ENCODE results near the gene SLC3A2. TPM values are rescaled to one million over a fixed set of nuclear protein-coding genes. Genes with fewer than 3 reads are reported as not detected.

The SLC3A2 gene
- total and polyA plus RNA-seq, 4 donors = 34.3 to 59.5 (median 51.0) TPM

GRCh38 chr11:62832336-62833234 is 48.1 kb upstream of the SLC3A2 start, which contains the start of gene TEX54:
Gene TEX54 (minus strand): TSS chr11:62832841.
- H3K9ac ChIP-seq (ENCODE audit: low read depth in 1 of 2, low read length in 2 of 2) = peak within 1 kb of the TSS; percentile 79 to 80
- no peak for TF ChIP-seq FOXA2 (IDR thresholded peaks at IDR 0.05)
- TF ChIP-seq EGR1 (IDR thresholded peaks at IDR 0.05; ENCODE audit: low read depth in 2 of 2) = peak in 1 of 2 donors; percentile 25
- WGBS = 10% methylated on average over 40 of the region's 40 CpGs
- DNase-seq (ENCODE audit: low spot score) = peak; percentile 43
- peaks cover 2 to 35% (median 28%) of the 10 kb centered on the region in 4 donors for H3K4me1 ChIP-seq (ENCODE audit: control insufficient read depth in 4 of 4, insufficient read depth in 4 of 4, low read length in 3 of 4)
- peaks cover 6 to 32% (median 11%) of the 10 kb centered on the region in 4 donors for H3K36me3 ChIP-seq (ENCODE audit: control insufficient read depth in 4 of 4, insufficient read depth in 3 of 4, low read depth in 1 of 4, low read length in 3 of 4)
- no peaks in the 10 kb centered on the region for H3K9me3 ChIP-seq (ENCODE audit: control insufficient read depth in 4 of 4, low read length in 3 of 4)
- H3K27ac ChIP-seq (ENCODE audit: low read depth in 1 of 2, low read length in 2 of 2) = peak within 1 kb of the TSS; percentile 95 to 97
- H3K4me3 ChIP-seq (ENCODE audit: low read depth in 1 of 3, low read length in 3 of 3) = peak within 1 kb of the TSS; percentile 89 to 97 (median 92)
- H3K27me3 ChIP-seq (ENCODE audit: control insufficient read depth in 4 of 4, insufficient read depth in 4 of 4, low read length in 3 of 4) = no peaks in the 10 kb centered on the region

GRCh38 chr11:62835336-62835735 is 45.4 kb upstream of the SLC3A2 start:
- no peak for DNase-seq (ENCODE audit: low spot score)
- no peak overlapping the region for H3K4me3 ChIP-seq (ENCODE audit: low read depth in 1 of 3, low read length in 3 of 3)
- no peak overlapping the region for H3K27ac ChIP-seq (ENCODE audit: low read depth in 1 of 2, low read length in 2 of 2)
- H3K9ac ChIP-seq (ENCODE audit: low read depth in 1 of 2, low read length in 2 of 2) = no peak overlapping the region
- TF ChIP-seq JUND (IDR thresholded peaks at IDR 0.05) (no peak), ATF3 (IDR thresholded peaks at IDR 0.05) (no peak), HNF4A (conservative IDR thresholded peaks at IDR 0.05) (no peak), SP1 (IDR thresholded peaks at IDR 0.05) (no peak), ZBTB33 (IDR thresholded peaks at IDR 0.05) (no peak), GABPA (IDR thresholded peaks at IDR 0.05 in 1 of 2, conservative IDR thresholded peaks at IDR 0.05 in 1 of 2) (no peak)
- WGBS = 89% methylated on average over 8 of the region's 8 CpGs
- no peaks in the 10 kb centered on the region for H3K27me3 ChIP-seq (ENCODE audit: control insufficient read depth in 4 of 4, insufficient read depth in 4 of 4, low read length in 3 of 4)
- no peaks in the 10 kb centered on the region for H3K9me3 ChIP-seq (ENCODE audit: control insufficient read depth in 4 of 4, low read length in 3 of 4)
- peaks cover 4 to 26% (median 8%) of the 10 kb centered on the region in 4 donors for H3K36me3 ChIP-seq (ENCODE audit: control insufficient read depth in 4 of 4, insufficient read depth in 3 of 4, low read depth in 1 of 4, low read length in 3 of 4)
- H3K4me1 ChIP-seq (ENCODE audit: control insufficient read depth in 4 of 4, insufficient read depth in 4 of 4, low read length in 3 of 4) = peaks cover 2 to 42% (median 35%) of the 10 kb centered on the region in 4 donors

GRCh38 chr11:62839050-62839945 is 41.4 kb upstream of the SLC3A2 start, which contains the start of gene WDR74:
Gene WDR74 (minus strand): TSS chr11:62839590. CDS start chr11:62839570, 20 bp downstream.
- peak; percentile 91 for DNase-seq (ENCODE audit: low spot score)
- Histone ChIP-seq H3K4me1 (ENCODE audit: control insufficient read depth in 4 of 4, insufficient read depth in 4 of 4, low read length in 3 of 4) (peaks cover 0 to 30% (median 23%) of the 10 kb centered on the region in 4 donors), H3K9me3 (ENCODE audit: control insufficient read depth in 4 of 4, low read length in 3 of 4) (no peaks in the 10 kb centered on the region), H3K27ac (ENCODE audit: low read depth in 1 of 2, low read length in 2 of 2) (peak within 1 kb of the TSS; percentile 99), H3K36me3 (ENCODE audit: control insufficient read depth in 4 of 4, insufficient read depth in 3 of 4, low read depth in 1 of 4, low read length in 3 of 4) (peaks cover 4 to 20% (median 6%) of the 10 kb centered on the region in 4 donors), H3K4me3 (ENCODE audit: low read depth in 1 of 3, low read length in 3 of 3) (peak within 1 kb of the TSS; percentile 81 to 94 (median 91)), H3K27me3 (ENCODE audit: control insufficient read depth in 4 of 4, insufficient read depth in 4 of 4, low read length in 3 of 4) (no peaks in the 10 kb centered on the region), H3K9ac (ENCODE audit: low read depth in 1 of 2, low read length in 2 of 2) (peak within 1 kb of the TSS; percentile 95 to 100)
- WGBS = under 1% methylated on average over 62 of the region's 62 CpGs
- TF ChIP-seq REST (IDR thresholded peaks at IDR 0.05) = peak; percentile 44
- peak; percentile 53 for TF ChIP-seq ZBTB33 (IDR thresholded peaks at IDR 0.05)
- no peak for TF ChIP-seq JUND (IDR thresholded peaks at IDR 0.05)
- TF ChIP-seq HNF4G (IDR thresholded peaks at IDR 0.05) = no peak
- TF ChIP-seq FOXA1 (IDR thresholded peaks at IDR 0.05) = peak; percentile 25
- no peak for TF ChIP-seq ATF3 (IDR thresholded peaks at IDR 0.05)
- peak; percentile 99 for TF ChIP-seq YY1 (IDR thresholded peaks at IDR 0.05)
- peak; percentile 21 to 22 for TF ChIP-seq EGR1 (IDR thresholded peaks at IDR 0.05; ENCODE audit: low read depth in 2 of 2)
- peak; percentile 21 to 50 for TF ChIP-seq RXRA (IDR thresholded peaks at IDR 0.05)
- TF ChIP-seq HNF4A (conservative IDR thresholded peaks at IDR 0.05) = peak; percentile 18 to 28
